DMS79 (cell line): ENCODE measurements around the gene SNRPN.
"Not testable (repeated sequence)": the region's sequence is repeated elsewhere in the genome, so short reads cannot be mapped to it uniquely, and the experiment has no call there.

Source experiments
- DNase-seq: peaks from one replicate; lab custom pipeline; 2025; lab: John Stamatoyannopoulos, UW

The SNRPN gene

GRCh38 chr15:24954783-24955530 lies at the start of gene SNRPN, which contains the start of gene SNURF:
Gene SNRPN, plus strand, starts transcription at chr15:24954987. Its CDS starts 19,467 bp downstream, at chr15:24974454.
Gene SNURF, plus strand, starts transcription at chr15:24954987. Its CDS starts 62 bp downstream, at chr15:24955049.
- peak; percentile 23 for DNase-seq

GRCh38 chr15:24916305-24917009 lies 38.3 kb upstream of the SNRPN start:
- DNase-seq, result no peak

DNA sequence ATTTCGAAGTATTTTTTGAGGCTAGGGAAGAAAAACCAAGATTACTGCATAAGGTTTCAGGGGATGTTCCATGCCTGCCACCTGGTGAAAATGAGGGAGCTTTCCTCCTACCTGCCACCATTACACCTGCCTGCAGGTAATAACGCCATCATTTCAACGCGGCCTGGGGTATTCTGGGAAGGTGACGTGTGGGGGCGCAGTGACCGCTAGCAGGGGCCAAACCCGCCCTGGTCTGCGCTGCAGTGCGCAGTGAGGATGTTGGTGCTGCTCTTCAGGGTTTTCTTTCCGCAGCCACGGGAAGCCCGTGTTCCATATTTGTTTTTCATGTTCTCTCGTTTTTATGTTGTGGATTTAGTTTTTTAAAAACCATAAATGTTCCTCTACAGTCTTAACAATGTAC lies 37.4 kb upstream of the SNRPN start:
- DNase-seq, result no peak

DNA sequence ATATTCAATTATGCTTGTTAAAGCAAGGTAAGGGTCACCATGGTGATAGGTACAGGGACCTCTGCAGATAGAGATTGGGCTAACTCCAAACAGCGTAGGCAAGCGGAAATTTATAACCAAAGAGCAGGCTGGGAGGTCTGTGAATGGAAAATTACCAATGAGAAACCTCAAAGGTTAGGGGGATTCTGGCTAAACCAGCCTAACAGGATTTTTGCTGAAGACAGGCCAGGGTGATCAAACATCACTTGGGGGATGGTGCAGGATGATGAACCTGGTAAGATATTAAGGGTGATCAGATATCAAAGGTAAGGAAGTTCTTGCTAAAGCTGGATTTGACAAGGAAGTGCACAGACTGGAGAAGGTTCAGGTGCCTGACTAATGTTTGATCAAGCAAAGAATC lies 35.3 kb upstream of the SNRPN start:
- peak; percentile 11 for DNase-seq

GRCh38 chr15:24922781-24923180 lies 32.0 kb upstream of the SNRPN start:
- not testable (repeated sequence) for DNase-seq

GRCh38 chr15:24924153-24924552 lies 30.6 kb upstream of the SNRPN start:
- no peak for DNase-seq

- DNase-seq, result no peak
Observed at GRCh38 chr15:24924621-24925020, 30.2 kb upstream of the SNRPN start.

DNA sequence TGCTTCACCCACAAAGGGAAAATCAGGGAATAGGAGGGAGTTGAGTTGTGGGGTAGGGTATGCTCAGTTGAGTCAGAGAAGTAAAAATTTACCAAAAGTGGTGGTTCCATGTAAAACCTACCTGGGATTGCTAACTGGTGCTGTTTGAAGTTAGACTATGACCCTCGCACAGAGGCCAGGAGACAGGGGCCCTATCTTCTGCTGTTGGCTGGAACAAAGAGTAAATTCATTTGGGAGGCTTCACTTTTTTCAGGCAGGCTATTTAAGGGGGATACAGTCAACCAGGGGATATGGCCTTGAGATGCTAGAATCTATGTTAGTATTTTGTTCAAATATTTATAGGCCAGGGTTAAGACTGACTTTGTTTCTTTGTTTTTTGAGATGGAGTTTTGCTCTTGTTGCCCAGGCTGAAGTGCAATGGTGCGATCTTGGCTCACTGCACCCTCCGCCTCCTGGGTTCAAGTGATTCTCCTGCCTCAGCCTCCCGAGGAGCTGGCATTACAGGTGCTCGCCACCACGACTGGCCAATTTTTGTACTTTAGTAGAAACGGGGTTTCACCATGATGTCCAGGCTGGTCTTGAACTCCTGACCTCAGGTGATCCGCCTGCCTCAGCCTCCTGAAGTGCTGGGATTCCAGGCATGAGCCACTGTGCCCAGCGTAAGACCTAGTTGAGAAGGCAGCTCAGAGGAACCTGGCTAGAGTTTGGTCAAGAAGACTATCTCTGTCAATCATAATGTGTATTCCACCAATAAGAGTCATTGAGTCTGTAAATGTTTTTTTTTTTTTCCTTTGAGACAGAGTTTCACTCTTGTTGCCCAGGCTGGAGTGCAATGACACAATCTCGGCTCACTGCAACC lies 22.7 kb upstream of the SNRPN start:
- DNase-seq, result not testable (repeated sequence)

DNA sequence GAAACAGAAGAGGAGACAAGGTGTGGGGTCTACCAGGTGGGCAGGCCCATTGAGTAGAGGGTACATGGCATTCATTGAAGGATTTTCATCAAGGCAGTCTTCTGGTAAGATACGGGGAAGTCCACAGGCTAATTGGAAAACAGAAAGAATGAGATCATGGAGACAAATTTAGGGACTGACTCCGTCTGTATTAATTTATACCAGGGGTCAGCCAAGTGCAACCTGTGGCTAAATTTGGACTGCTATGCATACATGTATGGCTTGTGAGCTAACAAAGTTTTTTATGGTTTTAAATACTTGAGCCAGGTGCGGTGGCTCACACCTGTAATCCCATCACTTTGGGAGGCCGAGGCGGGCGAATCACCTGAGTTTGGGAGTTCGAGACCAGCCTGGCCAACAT lies 21.1 kb upstream of the SNRPN start:
- no peak for DNase-seq

DNA sequence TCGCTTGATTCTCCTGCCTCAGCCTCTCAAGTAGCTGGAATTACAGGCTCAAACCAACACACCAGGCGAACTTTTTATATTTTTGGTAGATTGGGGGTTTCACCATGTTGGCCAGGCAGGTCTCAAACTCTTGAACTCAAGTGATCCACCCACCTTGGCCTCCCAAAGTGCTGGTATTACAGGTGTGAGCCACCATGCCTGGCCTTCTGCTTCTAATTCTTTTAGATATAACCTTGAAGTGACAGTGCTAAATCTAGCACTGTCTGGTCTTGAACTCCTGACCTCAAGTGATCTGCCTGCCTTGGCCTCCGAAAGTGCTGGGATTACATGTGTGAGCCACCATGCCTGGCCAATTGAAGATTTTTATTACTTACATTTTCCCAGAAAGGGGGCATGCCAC lies 16.6 kb upstream of the SNRPN start:
- not testable (repeated sequence) for DNase-seq

- DNase-seq, result no peak
Observed at GRCh38 chr15:24940236-24940635, 14.6 kb upstream of the SNRPN start.

GRCh38 chr15:24943361-24943760 lies 11.4 kb upstream of the SNRPN start:
- no peak for DNase-seq

GRCh38 chr15:24944954-24945353 lies 9.8 kb upstream of the SNRPN start:
- no peak for DNase-seq

- DNase-seq, result no peak
Observed at GRCh38 chr15:24945711-24946110, 9.1 kb upstream of the SNRPN start.

GRCh38 chr15:24948495-24948894 lies 6.3 kb upstream of the SNRPN start:
- no peak for DNase-seq

DNA sequence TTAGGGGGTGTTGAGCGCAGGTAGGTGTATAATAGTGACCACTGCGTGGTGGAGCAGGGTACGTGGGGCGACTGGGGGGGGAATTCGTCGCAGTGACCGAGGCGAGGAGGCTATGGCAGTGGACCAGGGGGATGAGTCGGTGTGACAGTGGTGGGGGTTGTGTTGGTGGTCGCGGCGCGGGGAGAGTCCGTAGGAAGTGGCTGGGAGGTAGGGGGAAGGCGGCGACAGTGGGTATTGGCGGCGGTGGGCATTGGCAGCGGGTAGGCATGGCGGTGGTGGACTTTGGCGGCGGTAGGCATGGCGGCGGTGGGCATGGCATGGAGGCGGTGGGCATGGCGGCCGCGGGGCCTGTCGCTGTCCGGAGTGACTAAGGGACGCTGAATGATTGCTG lies 739 bp downstream of the SNRPN start:
- no peak for DNase-seq

DNA sequence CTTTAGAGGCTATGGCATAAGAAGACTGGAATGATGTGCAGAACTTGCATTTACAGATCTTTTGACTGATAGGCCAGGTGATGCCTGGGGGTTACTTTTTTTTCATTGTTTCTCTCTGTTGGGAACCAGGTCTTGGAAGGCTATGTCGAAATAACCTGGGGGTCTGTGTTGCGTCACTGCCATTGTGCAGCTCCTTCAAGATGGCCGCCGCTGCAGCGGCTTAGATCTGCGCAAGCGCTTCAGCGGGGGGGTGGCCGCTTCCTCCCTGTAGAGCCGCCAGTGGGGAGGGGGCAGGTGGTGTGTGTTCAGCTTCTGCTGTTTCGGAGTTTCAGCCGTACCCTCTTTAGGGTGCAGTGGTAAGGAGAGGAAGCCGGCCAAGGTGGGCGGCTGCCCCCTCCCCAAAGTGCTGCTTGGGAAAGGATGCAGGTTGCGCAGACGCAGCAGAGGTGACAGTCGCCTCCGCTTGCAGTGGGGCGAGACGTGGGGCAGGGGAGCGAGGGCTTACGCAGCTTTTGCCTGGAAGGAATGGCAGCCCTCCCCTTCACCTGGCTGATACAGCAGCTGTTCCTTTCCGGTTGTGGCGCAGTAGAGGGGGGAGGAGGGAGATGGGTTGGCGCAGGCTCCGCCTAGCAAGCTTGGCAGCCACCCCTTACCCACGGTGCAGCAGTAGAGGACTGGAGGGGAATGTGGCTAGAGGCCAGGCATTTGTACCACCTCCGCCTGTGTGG lies 1.5 kb downstream of the SNRPN start:
- peak; percentile 73 for DNase-seq

DNA sequence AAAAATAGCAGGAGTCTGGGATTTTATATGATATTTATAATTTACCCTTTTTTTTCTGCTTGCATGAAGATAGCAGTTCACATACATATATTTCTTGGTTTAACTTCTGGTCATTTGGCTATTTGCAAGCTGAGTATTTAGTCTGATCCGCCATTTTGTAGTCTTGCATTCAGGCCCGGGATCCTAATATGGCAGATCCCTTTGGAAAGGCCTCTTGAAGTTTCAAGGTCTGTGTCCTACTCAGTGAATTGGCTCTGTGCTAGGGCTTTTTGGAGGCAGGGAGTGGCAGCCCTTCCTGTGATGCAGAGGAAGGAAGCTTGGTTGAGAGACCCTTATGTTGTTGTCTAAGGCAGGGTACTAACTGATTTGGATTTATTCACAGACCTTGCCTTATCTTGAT lies 2.9 kb downstream of the SNRPN start:
- peak; percentile 17 for DNase-seq

- DNase-seq, result no peak
Observed at GRCh38 chr15:24961967-24962366, 7.2 kb downstream of the SNRPN start.

DNA sequence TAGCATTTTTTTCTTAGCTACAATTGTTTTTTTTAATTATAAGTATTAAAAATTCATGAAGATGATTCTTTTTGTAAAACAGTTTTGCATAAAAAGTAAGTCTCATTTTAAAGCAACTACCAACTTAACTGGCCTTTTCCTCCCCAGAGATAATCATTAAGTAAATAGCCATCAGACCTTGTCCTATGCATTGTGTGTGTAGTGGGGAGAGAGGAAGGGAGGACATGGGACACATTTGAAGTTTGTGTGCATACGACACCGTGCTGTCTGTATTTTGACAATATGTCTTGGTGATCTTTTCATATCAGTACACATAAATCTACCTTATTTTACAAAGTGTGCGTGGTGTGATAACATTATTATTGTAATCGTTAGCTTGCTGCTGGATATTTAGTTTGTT lies 8.1 kb downstream of the SNRPN start:
- DNase-seq, result no peak

DNA sequence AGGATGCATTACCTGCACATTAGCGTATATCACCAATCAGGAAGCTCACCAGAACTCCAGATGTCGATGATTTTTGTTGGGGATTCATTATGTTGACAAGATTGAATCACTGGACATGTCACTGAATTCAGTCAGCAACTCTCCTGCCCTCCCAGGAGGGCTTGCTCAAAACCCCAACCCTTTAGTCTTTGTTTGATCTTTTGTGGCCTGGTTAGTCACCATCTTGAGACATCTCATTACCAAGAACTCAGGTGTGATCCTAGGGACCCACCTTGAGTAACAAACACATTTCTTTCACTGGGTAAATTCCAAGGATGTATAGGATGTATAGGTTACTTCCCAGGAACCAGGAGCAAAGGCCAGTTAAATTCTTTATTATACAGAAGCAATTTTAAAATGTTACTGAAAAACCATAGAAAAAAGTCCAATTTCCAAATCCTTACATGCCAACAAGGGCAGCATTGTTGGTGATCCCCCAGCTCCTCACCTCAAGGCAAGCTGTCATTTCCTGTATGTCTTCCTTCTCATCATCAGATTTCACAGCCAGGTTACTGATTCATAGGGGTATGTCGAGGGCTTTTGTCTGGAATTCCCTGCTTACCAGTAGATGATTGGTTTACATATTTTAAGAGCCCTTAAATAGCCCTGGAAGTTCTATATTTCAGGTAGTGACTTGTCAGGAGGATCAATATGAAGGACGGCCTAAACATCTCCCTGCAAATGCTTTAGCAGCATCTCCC lies 11.7 kb downstream of the SNRPN start:
- no peak for DNase-seq
